SK-N-SH (cell line): ENCODE data around the gene NUSAP1. TPM values are rescaled to one million over a fixed set of nuclear protein-coding genes. Genes with fewer than 3 reads are reported as not detected.

Experiments
- CTCF ChIA-PET: fragments of 300-600, 350-600 bp; formaldehyde crosslinking; extraction: SDS; loops from one replicate; lab custom pipeline; 2021; lab: Yijun Ruan, JAX
- POLR2A ChIA-PET: fragments of 350-600 bp; sonication (Branson Sonifier 250); formaldehyde crosslinking; extraction: SDS; loops from one replicate; lab custom pipeline; 2020; ENCODE audit warnings: antibody characterized with exemption, inconsistent platforms; lab: Yijun Ruan, JAX
- DNase-seq: peaks from one replicate; pipeline ENCODE4 v3.0.0; 2012
- H2AFZ ChIP-seq: fragments of 200-600 bp; sonication (generic); 2 replicates; pipeline ENCODE4 v1.8.1; 2016; ENCODE audit warnings: antibody characterized with exemption, mild to moderate bottlenecking, low read depth
- H3F3A ChIP-seq: fragments of 200-600 bp; sonication (generic); replicated peaks from 2 replicates; pipeline ENCODE3; 2016; ENCODE audit warnings: antibody characterized with exemption, mild to moderate bottlenecking; ENCODE audit not compliant: insufficient read depth
- H3K27ac ChIP-seq, 2 experiments: fragments of 200-500 bp in 1 of 2; fragments of 200-600 bp in 1 of 2; sonication (Bioruptor generic) in 1 of 2; sonication (generic), shearing (Covaris generic) in 1 of 2; 2 replicates each; pipeline versions ENCODE4 v1.5.1 to v1.6.1; 2014 to 2016; ENCODE audit warnings: low read depth in 2 of 2, inconsistent platforms in 1 of 2, low read length in 1 of 2, mild to moderate bottlenecking in 1 of 2, mixed read lengths in 1 of 2
- H3K27me3 ChIP-seq: fragments of 200-600 bp; sonication (generic), shearing (Covaris generic); 2 replicates; pipeline ENCODE4 v1.6.1; 2016; ENCODE audit warnings: mixed run types; ENCODE audit not compliant: insufficient read depth
- H3K36me3 ChIP-seq, 2 experiments: fragments of 200-500 bp in 1 of 2; fragments of 200-600 bp in 1 of 2; sonication (Bioruptor generic) in 1 of 2; sonication (generic) in 1 of 2; replicated peaks in 1 of 2; 2 replicates each; pipeline versions ENCODE3 to v1.5.1; 2014 to 2016; ENCODE audit warnings: low read length in 1 of 2, mild to moderate bottlenecking in 1 of 2; ENCODE audit not compliant: insufficient read depth in 2 of 2, control insufficient read depth in 1 of 2
- H3K4me1 ChIP-seq, 2 experiments: fragments of 200-500 bp in 1 of 2; fragments of 200-600 bp in 1 of 2; sonication (Bioruptor generic) in 1 of 2; sonication (generic), shearing (Covaris generic) in 1 of 2; 2 replicates each; pipeline versions ENCODE4 v1.5.1 to v1.6.1; 2014 to 2016; ENCODE audit warnings: low read depth in 1 of 2, low read length in 1 of 2, mixed run types in 1 of 2; ENCODE audit not compliant: insufficient read depth in 2 of 2, control insufficient read depth in 1 of 2
- H3K4me2 ChIP-seq: fragments of 200-600 bp; sonication (generic), shearing (Covaris generic); 2 replicates; pipeline ENCODE4 v1.6.1; 2017; ENCODE audit warnings: mixed run types
- H3K4me3 ChIP-seq, 2 experiments: fragments of 200-500 bp in 1 of 2; fragments of 200-600 bp in 1 of 2; sonication (Bioruptor generic) in 1 of 2; sonication (generic), shearing (Covaris generic) in 1 of 2; 2 replicates each; pipeline versions ENCODE4 v1.5.1 to v1.8.1; 2014 to 2016; ENCODE audit warnings: low read depth in 2 of 2, inconsistent platforms in 1 of 2, low read length in 1 of 2, mild to moderate bottlenecking in 1 of 2, mixed read lengths in 1 of 2, moderate library complexity in 1 of 2
- H3K79me2 ChIP-seq: fragments of 200-600 bp; sonication (generic); 2 replicates; pipeline ENCODE4 v1.8.1; 2017; ENCODE audit warnings: mild to moderate bottlenecking; ENCODE audit not compliant: insufficient read depth
- H3K9ac ChIP-seq: fragments of 200-600 bp; sonication (generic); 2 replicates; pipeline ENCODE4 v1.6.1; 2017; ENCODE audit warnings: mixed run types
- H3K9me2 ChIP-seq: fragments of 200-600 bp; sonication (generic); 2 replicates; pipeline ENCODE4 v1.6.1; 2017; ENCODE audit warnings: mixed run types
- H3K9me3 ChIP-seq: fragments of 200-600 bp; sonication (generic); 2 replicates; pipeline ENCODE4 v1.6.1; 2017; ENCODE audit warnings: mixed run types, mild to moderate bottlenecking, moderate library complexity
- H4K20me1 ChIP-seq: fragments of 200-600 bp; sonication (generic); 2 replicates; pipeline ENCODE4 v1.6.1; 2017; ENCODE audit warnings: mild to moderate bottlenecking, mixed run types; ENCODE audit not compliant: insufficient read depth
- CHD2 ChIP-seq: fragments of 150-350 bp; IDR thresholded peaks from 2 replicates; pipeline ENCODE4 v1.6.1; 2018; ENCODE audit warnings: low read length; ENCODE audit not compliant: partially characterized antibody
- CTCF ChIP-seq: fragments of 200-600 bp; sonication (generic); IDR thresholded peaks from 2 replicates; pipeline ENCODE4 v1.6.1; 2017; ENCODE audit warnings: antibody characterized with exemption, mild to moderate bottlenecking, moderate library complexity
- ELF1 ChIP-seq: IDR thresholded peaks from 2 replicates; pipeline ENCODE4 v1.4.0; 2012
- FOXJ3 ChIP-seq: sonication (generic); formaldehyde crosslinking; IDR thresholded peaks from 2 replicates; pipeline ENCODE4 v1.5.1; 2020; ENCODE audit warnings: mild to moderate bottlenecking, missing genetic modification reagents
- IRF3 ChIP-seq: fragments of 150-350 bp; IDR thresholded peaks from 2 replicates; pipeline ENCODE4 v1.6.1; 2016; ENCODE audit warnings: mild to moderate bottlenecking, low read depth, low read length
- MAX ChIP-seq: IDR thresholded peaks from 2 replicates; pipeline ENCODE4 v1.4.0; 2012; ENCODE audit warnings: low read depth
- MEF2A ChIP-seq: IDR thresholded peaks from 2 replicates; pipeline ENCODE4 v1.4.0; 2012; ENCODE audit warnings: low read depth, borderline replicate concordance
- MXI1 ChIP-seq: IDR thresholded peaks from 2 replicates; pipeline ENCODE4 v1.6.1; 2012; ENCODE audit warnings: mild to moderate bottlenecking, low read depth, low read length, improper control_type of control experiment
- RAD21 ChIP-seq: IDR thresholded peaks from 2 replicates; pipeline ENCODE4 v1.6.1; 2012; ENCODE audit warnings: mild to moderate bottlenecking, low read length
- RXRA ChIP-seq: IDR thresholded peaks from 2 replicates; pipeline ENCODE4 v1.4.0; 2012; ENCODE audit warnings: low read depth, mild to moderate bottlenecking, borderline replicate concordance
- SIN3A ChIP-seq: IDR thresholded peaks from 2 replicates; pipeline ENCODE4 v1.6.1; 2012; ENCODE audit warnings: low read depth, mild to moderate bottlenecking, low read length, moderate library complexity, borderline replicate concordance
- SMC3 ChIP-seq: IDR thresholded peaks from 2 replicates; pipeline ENCODE4 v1.6.1; 2012; ENCODE audit warnings: low read depth, low read length, improper control_type of control experiment
- TAF1 ChIP-seq: IDR thresholded peaks from 2 replicates; pipeline ENCODE4 v1.6.1; 2012; ENCODE audit warnings: low read depth, mild to moderate bottlenecking, low read length, moderate library complexity, borderline replicate concordance
- USF1 ChIP-seq: IDR thresholded peaks from 2 replicates; pipeline ENCODE4 v1.4.0; 2012; ENCODE audit warnings: low read depth, borderline replicate concordance
- WGBS: methylation state at CpG from one replicate; pipeline ENCODE4 v1.1.6; 2017; ENCODE audit warnings: low lambda C conversion rate; 5-methylcytosine and 5-hydroxymethylcytosine counted together
- polyA plus RNA-seq, 3 experiments: library from polyadenylated mRNA; depleted of rRNA; stranded (reverse); fragments of >200 nt; gene quantifications; 2 replicates each; pipeline ENCODE4 v1.2.3, GENCODE V29; 2012

NUSAP1 gene
- polyA plus RNA-seq, 1 of the 3 experiments (the other 2 are of a cell fraction): 41.1 TPM

GRCh38 chr15:41396111-41396510 lies 63.4 kb downstream of the NUSAP1 start:
- Histone ChIP-seq H3K9me3 (no peaks in the 10 kb centered on the region), H3K79me2 (peaks cover 5% of the 10 kb centered on the region), H3K4me1 (no peaks in the 10 kb centered on the region)
- no peak for TF ChIP-seq RAD21
- no peak for TF ChIP-seq SMC3
- TF ChIP-seq FOXJ3: no peak
- TF ChIP-seq MEF2A: no peak
- TF ChIP-seq, all 33 proteins: peak for 0
- H3K4me2 ChIP-seq: no peak overlapping the region
- no peaks in the 10 kb centered on the region for H4K20me1 ChIP-seq
- H2AFZ ChIP-seq: no peak overlapping the region
- no peak overlapping the region for H3K27ac ChIP-seq
- H3K9me2 ChIP-seq: no peaks in the 10 kb centered on the region
- H3K9ac ChIP-seq: no peak overlapping the region
- 78% methylated on average over 3 of the region's 3 CpGs for WGBS
- peaks cover 14% of the 10 kb centered on the region for H3F3A ChIP-seq
- ChIA-PET CTCF (no interaction called here), POLR2A (no interaction called here)
- no peaks in the 10 kb centered on the region for H3K27me3 ChIP-seq
- peaks cover 4 to 11% of the 10 kb centered on the region in 2 experiments for H3K36me3 ChIP-seq
- H3K4me3 ChIP-seq: no peak overlapping the region
- DNase-seq: no peak

GRCh38 chr15:41401904-41402267 lies 69.2 kb downstream of the NUSAP1 start:
- peak overlapping the region; percentile 64 to 93 for H3K4me3 ChIP-seq
- no peaks in the 10 kb centered on the region; a peak in 1 of 4 replicates for H3K4me1 ChIP-seq
- H3K9me2 ChIP-seq: no peaks in the 10 kb centered on the region
- no peak for DNase-seq
- peaks cover 12% of the 10 kb centered on the region for H3F3A ChIP-seq
- H3K4me2 ChIP-seq: peak overlapping the region; percentile 84
- H3K79me2 ChIP-seq: peaks cover 13% of the 10 kb centered on the region
- H3K36me3 ChIP-seq: no peaks in the 10 kb centered on the region
- no peaks in the 10 kb centered on the region for H4K20me1 ChIP-seq
- H3K27me3 ChIP-seq: no peaks in the 10 kb centered on the region
- H3K27ac ChIP-seq: peak overlapping the region; percentile 74 to 77
- H3K9ac ChIP-seq: peak overlapping the region; percentile 86
- ChIA-PET CTCF (interaction anchor here (1.1 to 1.3 kb wide), 3 partner anchors 13 to 69 kb away, joined by 3 to 4 read pairs (median 3); partner anchors contain the start of genes NUSAP1 and OIP5), POLR2A (interaction anchor here (0.9 kb wide), 1 partner anchor 9 kb away, joined by 3 read pairs; no protein-coding TSS in a partner anchor)
- no peaks in the 10 kb centered on the region for H3K9me3 ChIP-seq
- under 1% methylated on average over 9 of the region's 9 CpGs for WGBS
- H2AFZ ChIP-seq: peak overlapping the region; percentile 99
- TF ChIP-seq TAF1: no peak
- no peak for TF ChIP-seq FOXJ3
- no peak for TF ChIP-seq CHD2
- TF ChIP-seq MAX: no peak
- TF ChIP-seq ELF1: no peak
- no peak for TF ChIP-seq CTCF

GRCh38 chr15:41407341-41407740 lies 74.7 kb downstream of the NUSAP1 start:
- no peak overlapping the region for H2AFZ ChIP-seq
- H3K27me3 ChIP-seq: no peaks in the 10 kb centered on the region
- no peaks in the 10 kb centered on the region for H3K9me2 ChIP-seq
- H3K4me1 ChIP-seq: no peaks in the 10 kb centered on the region; a peak in 1 of 4 replicates
- peaks cover 3% of the 10 kb centered on the region for H3F3A ChIP-seq
- 80% methylated on average over 5 of the region's 5 CpGs for WGBS
- ChIA-PET CTCF (no interaction called here), POLR2A (no interaction called here)
- no peak overlapping the region for H3K27ac ChIP-seq
- H3K9ac ChIP-seq: no peak overlapping the region
- H3K79me2 ChIP-seq: no peaks in the 10 kb centered on the region; the same call in 1 of the 2 replicates
- H3K9me3 ChIP-seq: no peaks in the 10 kb centered on the region
- H3K4me3 ChIP-seq: no peak overlapping the region
- no peak for DNase-seq
- H3K36me3 ChIP-seq: no peaks in the 10 kb centered on the region
- H4K20me1 ChIP-seq: no peaks in the 10 kb centered on the region
- H3K4me2 ChIP-seq: no peak overlapping the region
- no peak for TF ChIP-seq CHD2
- no peak for TF ChIP-seq MAX
- no peak for TF ChIP-seq MXI1
- no peak for TF ChIP-seq USF1
- TF ChIP-seq IRF3: no peak
- no peak for TF ChIP-seq RXRA
- TF ChIP-seq SIN3A: no peak
